Activated CD4-positive, alpha-beta memory T cell treated with anti-CD3 and anti-CD28 coated beads, Interleukin-2, amount 10 ng/mL, durations not matched to agents 7 days and 5 days (primary cell): ENCODE results near the gene KEL. TPM values are rescaled to one million over a fixed set of nuclear protein-coding genes. Genes with fewer than 3 reads are reported as not detected.

Experiments used
- CTCF ChIA-PET: fragments of 350-600 bp; sonication (Branson Sonifier 250); formaldehyde crosslinking; loops from one replicate; lab custom pipeline; 2021; ENCODE audit warnings: antibody characterized with exemption, inconsistent platforms; lab: Charles Lee
- POLR2A ChIA-PET: fragments of 350-600 bp; sonication (Branson Sonifier 250); formaldehyde crosslinking; loops from one replicate; lab custom pipeline; 2021; ENCODE audit warnings: antibody characterized with exemption; lab: Charles Lee
- DNase-seq: peaks from one replicate; pipeline ENCODE4 v3.0.0-alpha.2; 2020
- H3K27ac Mint-ChIP-seq: one replicate; pipeline ENCODE4 v1.8.0; 2021; ENCODE audit warnings: mild to moderate bottlenecking, mixed read lengths
- H3K27me3 Mint-ChIP-seq: one replicate; pipeline ENCODE4 v1.8.0; 2021; ENCODE audit warnings: mixed read lengths
- H3K36me3 Mint-ChIP-seq: one replicate; pipeline ENCODE4 v1.8.0; 2021; ENCODE audit warnings: low read depth, mixed read lengths
- H3K4me1 Mint-ChIP-seq: one replicate; pipeline ENCODE4 v1.8.0; 2021; ENCODE audit warnings: mixed read lengths
- H3K4me3 Mint-ChIP-seq: one replicate; pipeline ENCODE4 v1.8.0; 2021; ENCODE audit warnings: mild to moderate bottlenecking, mixed read lengths
- H3K9me3 Mint-ChIP-seq: one replicate; pipeline ENCODE4 v1.8.0; 2021; ENCODE audit warnings: mixed read lengths
- total RNA-seq, 2 experiments: library from RNA; stranded (reverse); gene quantifications; one replicate each; pipeline ENCODE4 v1.2.3, GENCODE V29; 2021

Gene KEL
- total RNA-seq, 2 experiments from 2014 or later = 0.30 to 1.1 TPM

GRCh38 chr7:142935941-142936565, 26.1 kb downstream of the KEL start:
- DNase-seq = no peak
- Mint-ChIP-seq H3K27ac (no peak overlapping the region), H3K4me3 (no peak overlapping the region), H3K36me3 (no peaks in the 10 kb centered on the region), H3K27me3 (peaks cover 14% of the 10 kb centered on the region), H3K4me1 (no peaks in the 10 kb centered on the region), H3K9me3 (no peaks in the 10 kb centered on the region)
- POLR2A ChIA-PET = no interaction called here
- CTCF ChIA-PET = no interaction called here

DNA sequence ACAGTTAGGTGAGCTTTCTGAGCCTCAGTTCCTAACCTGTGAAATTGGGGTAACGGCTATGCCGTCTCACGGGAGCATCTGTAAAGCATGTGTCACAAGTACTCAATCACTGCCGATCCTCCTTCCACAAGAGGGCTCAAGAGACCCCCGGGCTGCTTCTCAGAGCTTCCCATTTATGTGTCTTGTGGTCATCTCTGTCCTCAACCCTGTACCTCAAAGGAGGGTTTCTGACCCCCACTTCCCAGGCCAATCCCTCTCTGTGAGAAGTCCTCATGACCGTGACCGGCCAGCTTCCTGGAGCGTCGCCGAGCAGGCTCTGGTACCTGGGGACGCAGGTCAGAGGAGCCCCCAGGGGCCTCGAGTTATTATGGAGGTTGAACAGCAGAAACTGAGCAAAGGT, 28.1 kb downstream of the KEL start:
- no peaks in the 10 kb centered on the region for H3K36me3 Mint-ChIP-seq
- H3K4me1 Mint-ChIP-seq = no peaks in the 10 kb centered on the region
- ChIA-PET POLR2A (no interaction called here), CTCF (no interaction called here)
- no peaks in the 10 kb centered on the region for H3K9me3 Mint-ChIP-seq
- H3K27me3 Mint-ChIP-seq = peaks cover 8% of the 10 kb centered on the region
- DNase-seq = no peak
- H3K27ac Mint-ChIP-seq = no peak overlapping the region
- no peak overlapping the region for H3K4me3 Mint-ChIP-seq

- no peak for DNase-seq
- Mint-ChIP-seq H3K9me3 (no peaks in the 10 kb centered on the region), H3K4me1 (no peaks in the 10 kb centered on the region), H3K27ac (no peak within 1 kb of the TSS), H3K4me3 (no peak within 1 kb of the TSS), H3K36me3 (no peaks in the 10 kb centered on the region), H3K27me3 (peaks cover 8% of the 10 kb centered on the region)
- ChIA-PET POLR2A (no interaction called here), CTCF (no interaction called here)
These were observed 28.5 kb downstream of the KEL start, which contains the start of gene TRPV5 for GRCh38 chr7:142933624-142934023. Gene TRPV5, minus strand, starts transcription at chr7:142933746. Its CDS starts 287 bp downstream, at chr7:142933459.

- DNase-seq = no peak
- Mint-ChIP-seq H3K27me3 (peaks cover 8% of the 10 kb centered on the region), H3K4me3 (no peak overlapping the region), H3K36me3 (no peaks in the 10 kb centered on the region), H3K27ac (no peak overlapping the region), H3K9me3 (no peaks in the 10 kb centered on the region), H3K4me1 (no peaks in the 10 kb centered on the region)
- ChIA-PET POLR2A (no interaction called here), CTCF (no interaction called here)
These were observed 29.1 kb downstream of the KEL start for GRCh38 chr7:142933092-142933475.

GRCh38 chr7:142932386-142933091, 29.6 kb downstream of the KEL start:
- ChIA-PET POLR2A (no interaction called here), CTCF (no interaction called here)
- DNase-seq = no peak
- Mint-ChIP-seq H3K4me3 (no peak overlapping the region), H3K36me3 (no peaks in the 10 kb centered on the region), H3K4me1 (no peaks in the 10 kb centered on the region), H3K27me3 (peaks cover 6% of the 10 kb centered on the region), H3K27ac (no peak overlapping the region), H3K9me3 (no peaks in the 10 kb centered on the region)

- H3K27me3 Mint-ChIP-seq = peaks cover 9% of the 10 kb centered on the region
These were observed 31.9 kb downstream of the KEL start for GRCh38 chr7:142930126-142930730.

GRCh38 chr7:142927949-142928348, 34.2 kb downstream of the KEL start:
- H3K4me1 Mint-ChIP-seq = no peaks in the 10 kb centered on the region
- ChIA-PET CTCF (no interaction called here), POLR2A (no interaction called here)
- H3K36me3 Mint-ChIP-seq = no peaks in the 10 kb centered on the region
- no peaks in the 10 kb centered on the region for H3K9me3 Mint-ChIP-seq
- H3K4me3 Mint-ChIP-seq = no peak overlapping the region
- peaks cover 10% of the 10 kb centered on the region for H3K27me3 Mint-ChIP-seq
- no peak for DNase-seq
- no peak overlapping the region for H3K27ac Mint-ChIP-seq

More at GRCh38 chr7:142930126-142930730, 31.9 kb downstream of the KEL start:
- DNase-seq = no peak
- Mint-ChIP-seq H3K27ac (no peak overlapping the region), H3K4me1 (no peaks in the 10 kb centered on the region), H3K9me3 (no peaks in the 10 kb centered on the region), H3K36me3 (no peaks in the 10 kb centered on the region), H3K4me3 (no peak overlapping the region)
- POLR2A ChIA-PET = no interaction called here
- CTCF ChIA-PET = no interaction called here

DNA sequence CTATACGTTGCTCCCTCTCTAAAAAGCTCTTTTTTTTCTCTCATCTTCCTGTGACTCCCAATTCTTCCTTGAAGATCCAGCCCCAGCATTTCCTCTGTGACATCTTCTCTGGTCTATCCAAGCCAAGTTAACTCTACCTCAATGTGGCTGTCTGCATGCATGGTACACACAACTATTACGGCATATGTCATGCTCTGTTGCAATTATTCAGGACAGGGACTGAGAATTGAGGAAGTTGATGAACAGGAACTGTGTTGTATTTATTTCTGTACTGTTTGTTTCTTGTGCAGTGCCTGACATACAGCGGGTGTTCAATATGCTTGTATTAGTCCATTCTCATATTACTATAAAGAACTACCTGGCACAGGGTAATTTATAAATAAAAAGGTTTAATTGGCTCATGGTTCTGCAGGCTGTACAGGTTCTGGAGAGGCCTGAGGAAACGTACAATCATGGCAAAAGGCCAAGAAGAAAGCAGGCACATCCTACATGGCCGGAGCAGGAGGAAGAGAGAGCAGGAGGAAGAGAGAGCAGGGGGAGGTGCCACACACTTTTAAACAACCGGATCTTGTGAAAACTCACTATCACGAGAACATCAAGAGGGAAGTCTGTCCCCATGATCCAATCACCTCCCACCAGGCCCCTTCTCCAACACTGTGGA, 34.9 kb downstream of the KEL start:
- CTCF ChIA-PET = no interaction called here
- Mint-ChIP-seq H3K4me3 (no peak overlapping the region), H3K27me3 (peaks cover 8% of the 10 kb centered on the region), H3K27ac (no peak overlapping the region), H3K9me3 (no peaks in the 10 kb centered on the region), H3K4me1 (no peaks in the 10 kb centered on the region), H3K36me3 (no peaks in the 10 kb centered on the region)
- no peak for DNase-seq
- POLR2A ChIA-PET = no interaction called here

GRCh38 chr7:142925413-142925812, 36.8 kb downstream of the KEL start:
- Mint-ChIP-seq H3K4me3 (no peak overlapping the region), H3K4me1 (no peaks in the 10 kb centered on the region), H3K27me3 (peaks cover 10% of the 10 kb centered on the region), H3K36me3 (no peaks in the 10 kb centered on the region), H3K9me3 (no peaks in the 10 kb centered on the region), H3K27ac (no peak overlapping the region)
- CTCF ChIA-PET = interaction anchor here (1.4 kb wide), 1 partner anchor 290 kb away, joined by 3 read pairs; no protein-coding TSS in a partner anchor
- POLR2A ChIA-PET = no interaction called here
- DNase-seq = no peak

DNA sequence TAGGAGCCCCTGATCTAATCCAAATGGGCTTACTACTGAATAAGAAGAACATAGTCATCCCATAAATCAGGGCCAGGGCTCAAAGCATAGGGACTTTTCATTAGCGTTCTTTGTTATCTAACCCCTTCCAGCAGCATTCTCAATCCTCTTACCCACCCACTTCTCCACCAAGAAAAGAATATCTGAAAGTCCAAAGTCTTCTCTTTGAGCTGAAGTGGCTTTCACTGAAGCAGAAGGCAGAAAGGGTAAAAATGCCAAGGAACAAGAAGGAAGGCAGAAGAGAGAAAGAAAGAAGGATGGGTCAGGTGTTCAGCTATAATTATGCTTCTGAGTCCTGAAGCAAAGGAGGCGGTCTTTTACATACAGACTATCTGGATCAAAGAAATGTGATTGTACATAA, 38.8 kb downstream of the KEL start:
- ChIA-PET POLR2A (no interaction called here), CTCF (no interaction called here)
- no peaks in the 10 kb centered on the region for H3K4me1 Mint-ChIP-seq
- no peaks in the 10 kb centered on the region for H3K9me3 Mint-ChIP-seq
- no peak overlapping the region for H3K4me3 Mint-ChIP-seq
- no peak overlapping the region for H3K27ac Mint-ChIP-seq
- peaks cover 10% of the 10 kb centered on the region for H3K27me3 Mint-ChIP-seq
- no peak for DNase-seq
- no peaks in the 10 kb centered on the region for H3K36me3 Mint-ChIP-seq

DNA sequence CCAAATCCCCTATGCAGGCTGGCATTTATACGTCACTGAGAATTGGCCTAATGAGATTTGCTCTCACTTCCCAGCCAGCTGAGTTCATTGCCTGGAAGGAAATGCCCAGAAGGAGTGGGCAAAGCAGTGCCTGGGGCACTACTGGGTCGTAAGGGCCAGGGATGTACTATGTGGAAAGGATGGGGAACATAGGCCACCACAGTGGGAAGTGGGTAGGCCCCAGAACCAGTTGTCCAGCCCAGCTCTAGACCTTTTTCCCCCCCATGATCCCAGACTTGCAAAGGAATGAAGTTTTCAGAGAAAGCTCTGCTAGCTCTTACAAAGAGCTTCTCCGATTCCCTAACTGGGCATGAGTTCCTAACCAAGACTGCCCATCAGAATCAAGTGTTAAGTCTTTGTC, 42.5 kb downstream of the KEL start:
- H3K27ac Mint-ChIP-seq = no peak overlapping the region

GRCh38 chr7:142918901-142919300, 43.3 kb downstream of the KEL start:
- Mint-ChIP-seq H3K9me3 (no peaks in the 10 kb centered on the region), H3K4me3 (no peak overlapping the region), H3K27ac (no peak overlapping the region), H3K36me3 (no peaks in the 10 kb centered on the region), H3K27me3 (peaks cover 17% of the 10 kb centered on the region), H3K4me1 (no peaks in the 10 kb centered on the region)
- no peak for DNase-seq
- ChIA-PET CTCF (no interaction called here), POLR2A (no interaction called here)

More for the DNA sequence above, 42.5 kb downstream of the KEL start:
- CTCF ChIA-PET = no interaction called here
- Mint-ChIP-seq H3K27me3 (peaks cover 11% of the 10 kb centered on the region), H3K36me3 (no peaks in the 10 kb centered on the region), H3K9me3 (no peaks in the 10 kb centered on the region), H3K4me3 (no peak overlapping the region), H3K4me1 (no peaks in the 10 kb centered on the region)
- POLR2A ChIA-PET = no interaction called here
- DNase-seq = no peak

- no peaks in the 10 kb centered on the region for H3K36me3 Mint-ChIP-seq
- peaks cover 15% of the 10 kb centered on the region for H3K27me3 Mint-ChIP-seq
- H3K4me3 Mint-ChIP-seq = no peak overlapping the region
- ChIA-PET POLR2A (no interaction called here), CTCF (no interaction called here)
- H3K4me1 Mint-ChIP-seq = no peaks in the 10 kb centered on the region
- H3K9me3 Mint-ChIP-seq = no peaks in the 10 kb centered on the region
- no peak for DNase-seq
- H3K27ac Mint-ChIP-seq = no peak overlapping the region
These were observed 44.7 kb downstream of the KEL start for GRCh38 chr7:142917447-142917846.
